ENCODE data around the gene DPP10.

GRCh38 chr2:114545052-114545451 lies 102.6 kb downstream of the DPP10 start:
- no peak for TF ChIP-seq POLR2A (IDR thresholded peaks at IDR 0.05)
- TF ChIP-seq, protein P1, sequence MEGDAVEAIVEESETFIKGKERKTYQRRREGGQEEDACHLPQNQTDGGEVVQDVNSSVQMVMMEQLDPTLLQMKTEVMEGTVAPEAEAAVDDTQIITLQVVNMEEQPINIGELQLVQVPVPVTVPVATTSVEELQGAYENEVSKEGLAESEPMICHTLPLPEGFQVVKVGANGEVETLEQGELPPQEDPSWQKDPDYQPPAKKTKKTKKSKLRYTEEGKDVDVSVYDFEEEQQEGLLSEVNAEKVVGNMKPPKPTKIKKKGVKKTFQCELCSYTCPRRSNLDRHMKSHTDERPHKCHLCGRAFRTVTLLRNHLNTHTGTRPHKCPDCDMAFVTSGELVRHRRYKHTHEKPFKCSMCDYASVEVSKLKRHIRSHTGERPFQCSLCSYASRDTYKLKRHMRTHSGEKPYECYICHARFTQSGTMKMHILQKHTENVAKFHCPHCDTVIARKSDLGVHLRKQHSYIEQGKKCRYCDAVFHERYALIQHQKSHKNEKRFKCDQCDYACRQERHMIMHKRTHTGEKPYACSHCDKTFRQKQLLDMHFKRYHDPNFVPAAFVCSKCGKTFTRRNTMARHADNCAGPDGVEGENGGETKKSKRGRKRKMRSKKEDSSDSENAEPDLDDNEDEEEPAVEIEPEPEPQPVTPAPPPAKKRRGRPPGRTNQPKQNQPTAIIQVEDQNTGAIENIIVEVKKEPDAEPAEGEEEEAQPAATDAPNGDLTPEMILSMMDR (IDR thresholded peaks at IDR 0.05), result no peak
